Renal cortex interstitium (tissue), 11 donors: ENCODE measurements around the gene TNNI3. TPM values are rescaled to one million over a fixed set of nuclear protein-coding genes. Genes with fewer than 3 reads are reported as not detected.
"Not testable (repeated sequence)": the region's sequence is repeated elsewhere in the genome, so short reads cannot be mapped to it uniquely, and the experiment has no call there.

Source experiments
- DNase-seq, 11 donors: peaks; one replicate each; pipeline ENCODE4 v3.0.0-alpha.2; 2013; ENCODE audit warnings: low read depth in 9 of 11, low spot score in 4 of 11; ENCODE audit errors: extremely low read depth in 1 of 11
- polyA plus RNA-seq, 3 donors: library from polyadenylated mRNA; unstranded; fragments of 120-200 nt; gene quantifications; one replicate each; pipeline ENCODE4 v1.2.1, GENCODE V29; 2013; ENCODE audit not compliant: insufficient read length in 3 of 3

The TNNI3 gene
- polyA plus RNA-seq, 3 donors: 3.4 to 3.7 (median 3.5) TPM

DNA sequence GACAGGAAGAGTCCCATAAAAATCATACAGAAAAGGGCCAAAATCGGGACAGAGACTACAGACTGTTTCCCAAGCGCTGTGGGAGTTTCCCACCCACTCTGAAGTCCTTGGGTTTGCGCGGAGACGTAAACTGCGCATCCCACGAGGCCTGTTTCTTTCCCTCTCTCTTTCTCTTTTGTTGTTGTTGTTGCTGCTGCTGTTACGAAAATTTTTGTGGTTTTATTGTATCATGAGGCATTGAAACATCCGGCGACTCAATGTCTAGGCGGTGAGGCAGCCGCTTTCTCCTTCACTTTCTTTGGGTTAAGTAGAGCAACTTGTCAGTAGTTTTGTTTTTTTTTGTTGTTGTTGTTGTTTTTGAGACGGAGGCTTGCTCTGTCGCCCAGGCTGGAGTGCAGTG, 38.5 kb downstream of the TNNI3 start:
- DNase-seq: no peak

DNA sequence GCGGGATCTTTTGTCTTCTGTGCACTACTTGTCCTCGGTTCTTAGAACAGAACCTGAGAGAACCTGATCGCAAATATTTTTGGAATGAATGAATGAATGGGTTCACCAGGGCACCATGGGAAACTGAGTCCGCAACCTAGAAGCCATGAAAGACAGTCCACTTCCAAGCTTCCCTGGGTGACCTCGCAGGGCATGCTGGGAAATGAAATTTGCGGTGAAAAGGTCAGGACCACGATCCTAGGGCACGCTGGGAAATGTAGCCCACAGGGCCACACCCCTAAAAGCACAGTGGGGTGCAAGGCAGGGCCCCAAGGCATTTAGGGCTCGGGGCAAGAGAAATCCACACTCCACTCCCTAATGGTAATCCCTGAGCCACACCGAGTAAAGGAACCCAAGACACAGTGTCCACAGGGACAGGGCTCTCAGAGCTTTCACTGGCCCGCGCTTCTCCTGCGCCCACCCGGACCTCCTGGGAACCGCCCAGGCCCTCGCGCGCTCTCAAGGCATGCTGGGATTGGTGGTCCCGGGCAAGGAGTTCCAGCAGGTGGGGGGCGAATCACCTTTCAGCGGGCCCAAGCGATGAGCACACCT, 39.0 kb downstream of the TNNI3 start:
- no peak for DNase-seq

DNA sequence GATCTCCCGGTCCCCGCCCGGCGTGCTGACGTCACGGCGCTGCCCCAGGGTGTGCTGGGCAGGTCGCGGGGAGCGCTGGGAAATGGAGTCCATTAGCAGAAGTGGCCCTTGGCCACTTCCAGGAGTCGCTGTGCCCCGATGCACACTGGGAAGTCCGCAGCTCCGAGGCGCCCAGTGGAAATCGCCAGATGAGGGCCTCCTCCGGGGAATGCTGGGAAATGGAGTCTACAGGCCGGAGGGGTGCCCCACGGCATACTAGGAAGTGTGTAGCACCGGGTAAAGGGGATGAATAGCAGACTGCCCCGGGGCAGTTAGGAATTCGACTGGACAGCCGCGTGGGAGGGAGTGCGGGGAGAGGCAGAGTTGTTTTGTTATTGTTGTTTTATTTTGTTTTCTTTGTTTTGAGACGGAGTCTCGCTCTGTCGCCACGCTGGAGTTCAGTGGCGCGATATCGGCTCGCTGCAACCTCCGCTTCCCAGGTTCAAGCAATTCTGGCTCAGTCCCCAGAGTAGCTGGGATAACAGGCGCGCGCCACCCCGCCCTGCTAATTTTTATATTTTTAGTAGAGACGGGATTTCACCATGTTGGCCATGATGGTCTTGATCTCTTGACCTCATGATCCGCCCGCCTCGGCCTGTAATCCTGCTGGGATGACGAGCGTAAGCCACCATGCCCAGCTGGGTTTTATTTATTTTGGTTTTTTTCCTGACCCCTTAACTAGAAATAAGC, 39.7 kb downstream of the TNNI3 start:
- DNase-seq: peak; percentile 90 to 99 (median 98)

DNA sequence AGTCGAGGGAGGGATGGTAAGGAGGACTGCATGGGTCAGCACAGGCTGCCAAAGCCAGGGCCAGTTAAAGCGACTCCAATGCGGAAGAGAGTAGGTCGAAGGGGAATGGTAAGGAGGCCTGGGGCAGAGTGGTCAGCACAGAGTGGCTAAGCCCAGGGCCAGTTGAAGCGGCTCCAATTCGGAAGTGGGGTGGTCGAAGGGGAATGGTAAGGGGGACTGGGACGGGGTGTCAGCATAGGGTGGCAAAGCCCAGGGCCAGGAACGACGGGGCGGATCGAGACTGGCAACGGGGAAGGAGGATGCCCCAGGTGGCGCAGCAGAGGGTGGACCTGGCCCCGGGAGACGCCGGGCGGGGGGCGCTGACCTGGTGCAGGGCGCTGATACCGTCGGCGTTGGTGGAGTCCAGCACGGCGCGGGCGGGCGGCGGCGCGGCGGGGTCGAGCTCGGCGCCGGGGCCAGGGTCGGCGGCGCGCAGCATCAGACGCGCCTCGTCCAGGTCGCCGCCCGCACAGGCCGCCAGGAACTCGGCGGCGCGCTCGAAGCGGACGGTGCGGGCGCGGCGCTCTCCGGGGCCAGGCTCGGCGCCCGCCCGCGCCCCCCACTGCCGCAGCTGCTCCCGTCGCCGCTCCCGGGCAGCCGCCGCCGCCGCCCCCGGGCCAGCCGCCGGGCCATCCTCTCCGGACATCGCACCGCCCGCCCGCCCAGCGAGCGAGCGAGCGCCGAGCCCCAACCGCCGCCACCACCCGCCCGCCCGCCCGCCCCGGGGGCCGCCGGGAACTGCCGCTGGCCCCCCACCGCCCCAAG, 40.5 kb downstream of the TNNI3 start, which contains the start of gene PPP1R12C:
Gene PPP1R12C (minus strand): TSS at position 779 of the 804 bp plus-strand sequence. CDS start 94 bp downstream, at position 685.
- no peak for DNase-seq

DNA sequence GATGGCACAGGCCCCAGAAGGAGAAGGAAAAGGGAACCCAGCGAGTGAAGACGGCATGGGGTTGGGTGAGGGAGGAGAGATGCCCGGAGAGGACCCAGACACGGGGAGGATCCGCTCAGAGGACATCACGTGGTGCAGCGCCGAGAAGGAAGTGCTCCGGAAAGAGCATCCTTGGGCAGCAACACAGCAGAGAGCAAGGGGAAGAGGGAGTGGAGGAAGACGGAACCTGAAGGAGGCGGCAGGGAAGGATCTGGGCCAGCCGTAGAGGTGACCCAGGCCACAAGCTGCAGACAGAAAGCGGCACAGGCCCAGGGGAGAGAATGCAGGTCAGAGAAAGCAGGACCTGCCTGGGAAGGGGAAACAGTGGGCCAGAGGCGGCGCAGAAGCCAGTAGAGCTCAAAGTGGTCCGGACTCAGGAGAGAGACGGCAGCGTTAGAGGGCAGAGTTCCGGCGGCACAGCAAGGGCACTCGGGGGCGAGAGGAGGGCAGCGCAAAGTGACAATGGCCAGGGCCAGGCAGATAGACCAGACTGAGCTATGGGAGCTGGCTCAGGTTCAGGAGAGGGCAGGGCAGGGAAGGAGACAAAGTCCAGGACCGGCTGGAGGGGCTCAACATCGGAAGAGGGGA, 41.2 kb downstream of the TNNI3 start:
- no peak for DNase-seq

DNA sequence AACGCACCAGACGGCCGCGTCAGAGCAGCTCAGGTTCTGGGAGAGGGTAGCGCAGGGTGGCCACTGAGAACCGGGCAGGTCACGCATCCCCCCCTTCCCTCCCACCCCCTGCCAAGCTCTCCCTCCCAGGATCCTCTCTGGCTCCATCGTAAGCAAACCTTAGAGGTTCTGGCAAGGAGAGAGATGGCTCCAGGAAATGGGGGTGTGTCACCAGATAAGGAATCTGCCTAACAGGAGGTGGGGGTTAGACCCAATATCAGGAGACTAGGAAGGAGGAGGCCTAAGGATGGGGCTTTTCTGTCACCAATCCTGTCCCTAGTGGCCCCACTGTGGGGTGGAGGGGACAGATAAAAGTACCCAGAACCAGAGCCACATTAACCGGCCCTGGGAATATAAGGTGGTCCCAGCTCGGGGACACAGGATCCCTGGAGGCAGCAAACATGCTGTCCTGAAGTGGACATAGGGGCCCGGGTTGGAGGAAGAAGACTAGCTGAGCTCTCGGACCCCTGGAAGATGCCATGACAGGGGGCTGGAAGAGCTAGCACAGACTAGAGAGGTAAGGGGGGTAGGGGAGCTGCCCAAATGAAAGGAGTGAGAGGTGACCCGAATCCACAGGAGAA, 42.0 kb downstream of the TNNI3 start:
- no peak for DNase-seq

DNA sequence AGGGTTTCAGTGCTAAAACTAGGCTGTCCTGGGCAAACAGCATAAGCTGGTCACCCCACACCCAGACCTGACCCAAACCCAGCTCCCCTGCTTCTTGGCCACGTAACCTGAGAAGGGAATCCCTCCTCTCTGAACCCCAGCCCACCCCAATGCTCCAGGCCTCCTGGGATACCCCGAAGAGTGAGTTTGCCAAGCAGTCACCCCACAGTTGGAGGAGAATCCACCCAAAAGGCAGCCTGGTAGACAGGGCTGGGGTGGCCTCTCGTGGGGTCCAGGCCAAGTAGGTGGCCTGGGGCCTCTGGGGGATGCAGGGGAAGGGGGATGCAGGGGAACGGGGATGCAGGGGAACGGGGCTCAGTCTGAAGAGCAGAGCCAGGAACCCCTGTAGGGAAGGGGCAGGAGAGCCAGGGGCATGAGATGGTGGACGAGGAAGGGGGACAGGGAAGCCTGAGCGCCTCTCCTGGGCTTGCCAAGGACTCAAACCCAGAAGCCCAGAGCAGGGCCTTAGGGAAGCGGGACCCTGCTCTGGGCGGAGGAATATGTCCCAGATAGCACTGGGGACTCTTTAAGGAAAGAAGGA, 42.9 kb downstream of the TNNI3 start:
- no peak for DNase-seq

DNA sequence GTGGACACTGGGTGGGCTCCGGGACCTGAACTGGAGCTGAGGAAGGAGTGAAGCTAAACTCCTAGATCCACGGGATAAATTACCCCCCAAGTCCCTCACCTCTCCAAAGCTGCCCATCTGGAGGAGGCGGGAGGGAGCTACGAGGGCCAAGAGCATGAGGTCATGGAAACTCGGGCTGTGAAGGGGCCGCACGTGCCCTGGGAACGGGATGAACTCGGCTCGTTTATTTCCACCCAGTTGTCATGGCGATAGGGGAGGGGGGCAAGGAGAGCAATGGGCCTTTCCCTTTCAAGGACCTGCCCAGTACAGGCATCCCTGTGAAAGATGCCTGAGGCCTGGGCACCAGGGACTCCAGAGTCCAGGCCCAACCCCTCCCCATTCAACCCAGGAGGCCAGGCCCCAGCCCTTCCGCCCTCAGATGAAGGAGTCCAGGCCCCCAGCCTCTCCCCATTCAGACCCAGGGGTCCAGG, 43.9 kb downstream of the TNNI3 start:
- DNase-seq: peak; percentile 66 to 94 (median 82)

DNA sequence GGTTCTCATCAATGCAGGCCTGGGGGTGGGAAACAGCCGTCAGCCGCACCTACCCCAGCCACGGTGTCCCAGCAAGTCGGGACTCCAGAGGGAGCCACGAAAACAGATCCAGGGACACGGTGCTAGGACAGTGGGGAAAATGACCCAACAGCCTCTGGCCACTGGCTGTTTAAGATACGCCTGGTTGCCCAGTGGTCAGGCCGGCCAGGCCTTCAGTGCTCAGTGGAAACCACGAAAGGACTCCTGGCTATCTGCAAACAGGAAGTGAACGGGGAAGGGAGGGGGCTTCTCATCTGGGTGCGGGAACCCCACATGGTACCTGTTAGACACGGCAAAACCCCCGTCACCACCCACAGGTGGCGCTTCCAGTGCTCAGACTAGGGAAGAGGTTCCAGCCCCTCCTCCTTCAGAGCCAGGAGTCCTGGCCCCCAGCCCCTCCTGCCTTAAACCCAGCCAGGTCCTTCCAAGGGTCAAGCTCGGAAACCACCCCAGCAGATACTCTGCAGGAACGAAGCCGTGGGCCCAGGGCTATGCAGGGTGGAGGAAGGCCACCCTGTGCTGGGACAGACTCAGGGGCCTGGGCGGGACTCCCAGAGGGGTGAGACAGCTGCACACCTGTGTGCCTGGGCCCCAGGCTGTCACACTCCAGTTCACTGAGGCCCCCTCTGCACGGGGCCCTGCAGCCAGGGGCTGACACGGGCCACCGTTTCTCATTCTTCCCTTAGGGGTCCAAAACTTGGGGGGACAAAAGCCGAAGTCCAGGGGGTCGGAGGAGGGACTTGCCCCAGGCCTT, 44.6 kb downstream of the TNNI3 start:
- no peak for DNase-seq

DNA sequence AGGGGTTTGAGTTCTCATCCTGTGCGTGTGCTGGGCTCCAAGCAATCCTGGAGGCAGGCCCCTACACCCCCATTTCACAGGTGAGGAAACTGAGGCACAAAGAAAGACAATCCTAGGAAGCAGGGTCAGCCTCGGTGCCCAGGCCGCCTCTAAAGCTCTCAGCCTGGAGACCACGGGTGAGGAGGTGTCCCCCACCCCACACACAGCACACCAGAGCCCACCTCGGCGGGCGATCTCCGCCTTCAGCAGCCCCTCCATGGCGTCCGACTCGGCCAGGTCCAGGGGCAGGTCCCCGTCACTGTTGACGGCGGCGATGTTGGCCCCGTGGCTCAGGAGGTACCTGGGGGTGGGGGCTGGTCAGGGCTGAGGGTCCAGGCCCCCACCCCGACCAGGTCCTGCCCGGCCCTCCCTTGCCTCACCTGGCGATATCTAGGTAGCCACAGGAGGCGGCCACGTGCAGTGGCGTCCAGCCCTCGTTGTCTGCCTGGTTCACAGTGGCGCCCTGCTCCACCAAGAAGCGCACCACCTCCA, 45.2 kb downstream of the TNNI3 start:
- no peak for DNase-seq

DNA sequence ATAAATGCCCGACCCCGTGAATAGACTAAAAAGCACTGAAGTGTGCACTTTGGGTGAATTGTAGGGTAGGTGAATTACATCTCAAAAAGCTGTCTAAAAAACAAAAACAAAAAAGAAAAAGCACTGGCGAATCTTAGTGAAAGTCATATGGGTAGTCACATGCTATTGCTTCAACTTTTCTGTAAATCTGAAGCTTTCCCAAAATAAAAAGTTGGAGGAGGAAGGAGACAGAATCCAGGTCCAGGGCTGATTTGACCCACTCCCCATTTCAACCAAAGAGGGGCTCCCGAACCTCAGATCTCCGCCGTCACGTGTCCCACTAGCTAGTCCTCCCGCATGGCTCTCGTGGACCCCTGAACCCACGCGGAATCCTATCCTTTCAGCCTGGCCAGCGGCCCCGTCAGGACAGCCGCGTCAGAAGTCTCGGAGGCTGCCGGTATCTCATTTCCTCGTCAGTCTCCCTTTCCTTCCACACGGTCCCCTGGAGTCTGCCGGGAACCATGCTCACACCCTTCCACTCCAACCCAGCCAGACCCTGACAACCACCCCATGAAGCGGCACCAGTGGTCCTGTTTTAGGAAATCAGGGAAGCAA, 46.2 kb downstream of the TNNI3 start:
- DNase-seq: no peak

DNA sequence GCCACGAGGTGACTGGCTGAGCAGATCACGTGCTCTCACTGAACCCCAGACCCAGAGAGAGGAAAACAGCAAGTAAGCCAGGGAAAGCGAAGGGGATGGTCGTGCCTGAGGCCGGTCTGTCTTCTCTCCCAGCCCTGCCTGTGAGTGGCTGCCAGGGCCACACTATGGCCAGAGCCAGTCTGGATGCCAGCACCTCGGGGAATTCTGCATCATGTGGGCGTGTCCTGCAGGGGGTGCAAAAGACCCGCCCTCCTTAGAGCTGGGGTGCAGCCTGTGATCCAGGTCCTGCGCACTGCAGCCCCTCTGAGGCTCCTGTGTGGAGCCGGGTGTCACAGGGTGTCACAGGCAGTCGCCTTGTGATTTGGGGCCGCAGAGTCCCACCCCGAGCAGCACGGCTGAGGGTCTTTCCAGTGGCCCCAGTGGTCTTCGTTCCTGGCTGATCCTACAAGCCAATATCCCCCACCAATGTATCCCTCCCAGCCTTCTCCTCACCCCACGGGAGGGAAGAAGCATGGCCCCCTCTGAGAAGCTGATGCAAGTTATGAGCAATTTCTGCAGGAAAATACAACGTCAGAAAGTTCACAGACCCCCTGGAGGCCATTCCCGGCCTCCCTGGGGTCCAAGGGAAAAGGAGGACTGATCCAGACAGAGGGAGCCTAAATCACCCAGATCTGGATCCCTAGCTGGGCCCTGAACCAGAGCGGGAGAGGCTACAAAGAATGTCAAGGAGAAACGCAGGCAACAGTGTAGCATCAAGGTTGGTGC, 47.8 kb downstream of the TNNI3 start:
- no peak for DNase-seq

DNA sequence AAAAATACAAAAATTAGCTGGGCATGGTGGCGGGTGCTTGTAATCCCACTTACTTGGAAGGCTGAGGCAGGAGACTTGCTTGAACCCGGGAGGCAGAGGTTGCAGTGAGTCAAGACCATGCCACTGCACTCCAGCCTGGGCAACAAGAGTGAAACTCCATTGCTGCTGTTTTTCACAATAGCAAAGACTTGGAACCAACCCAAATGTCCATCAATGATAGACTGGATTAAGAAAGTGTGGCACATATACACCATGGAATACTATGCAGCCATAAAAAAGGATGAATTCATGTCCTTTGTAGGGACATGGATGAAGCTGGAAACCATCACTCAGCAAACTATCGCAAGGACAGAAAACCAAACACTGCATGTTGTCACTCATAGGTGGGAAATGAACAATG, 50.3 kb downstream of the TNNI3 start:
- DNase-seq: not testable (repeated sequence)

DNA sequence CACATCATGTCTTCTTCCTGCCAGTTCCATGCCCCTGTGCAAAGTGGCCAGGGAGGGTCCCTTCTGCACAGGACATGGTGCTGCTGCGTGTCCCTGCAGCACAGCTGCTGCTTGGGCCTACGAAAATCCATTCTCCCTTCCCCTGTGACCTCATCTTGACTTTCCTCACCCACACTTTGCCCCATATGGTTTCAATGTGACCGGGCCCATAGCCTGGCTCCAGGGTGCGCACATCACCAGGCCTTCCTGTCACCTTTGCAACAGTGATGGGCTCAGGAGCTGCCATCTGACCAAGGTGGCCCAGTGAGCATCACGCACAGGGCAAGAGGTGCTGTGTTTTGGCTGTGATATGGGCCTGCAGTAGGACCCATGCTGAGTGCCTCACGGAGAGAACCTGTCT, 50.9 kb downstream of the TNNI3 start:
- DNase-seq: no peak

DNA sequence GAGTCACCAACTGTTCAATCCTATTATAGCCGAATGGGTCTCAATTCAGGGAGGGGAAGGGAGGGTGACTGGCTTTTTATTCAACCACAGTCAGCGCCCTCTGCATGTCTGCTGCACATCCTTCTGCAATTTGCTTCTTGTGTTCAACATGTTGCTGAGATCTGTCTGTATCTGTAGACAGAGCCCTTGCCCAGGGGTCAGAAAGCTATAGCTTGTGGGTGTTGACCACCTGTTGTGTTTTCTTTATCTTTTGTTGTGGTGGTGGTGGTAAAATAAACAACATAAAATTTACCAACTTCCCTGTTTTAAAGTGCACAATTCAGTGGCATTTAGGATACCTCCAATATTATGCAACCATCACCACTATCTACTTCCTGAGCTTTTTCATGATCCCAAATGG, 52.3 kb downstream of the TNNI3 start:
- DNase-seq: no peak

DNA sequence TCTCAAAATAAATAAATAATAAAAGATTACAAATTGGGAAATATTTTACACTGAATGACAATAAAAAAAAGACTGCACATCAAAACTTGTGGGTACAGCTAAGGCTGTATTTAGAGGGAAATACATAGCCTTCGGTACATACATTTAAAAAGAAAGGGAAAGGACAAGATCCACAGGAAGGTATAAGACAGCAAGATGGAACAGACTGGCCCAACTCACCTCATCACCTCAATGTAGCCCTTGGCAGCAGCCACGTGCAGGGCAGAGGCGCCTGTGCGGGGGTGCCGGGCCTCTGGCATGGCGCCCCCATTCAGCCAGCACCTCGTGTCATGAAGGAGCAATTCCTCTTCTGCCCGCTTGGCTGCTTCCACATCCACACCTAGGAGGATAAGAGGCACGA, 54.3 kb downstream of the TNNI3 start:
- no peak for DNase-seq
